CD4-positive, alpha-beta T cell treated with Interleukin-12 subunit alpha and Interleukin-12 subunit beta, for 1 hour (primary cell): ENCODE results near the gene HIF1A.
"Not testable (repeated sequence)": the region's sequence is repeated elsewhere in the genome, so short reads cannot be mapped to it uniquely, and the experiment has no call there.

ENCODE experiments used
- DNase-seq: peaks from one replicate; pipeline ENCODE4 v3.0.0-alpha.2; 2020

The HIF1A gene

GRCh38 chr14:61694830-61695694 is at the start of gene HIF1A:
TSS of gene HIF1A (plus strand) at chr14:61695513. CDS start at chr14:61695805, 292 bp downstream.
- DNase-seq, result peak; percentile 97

DNA sequence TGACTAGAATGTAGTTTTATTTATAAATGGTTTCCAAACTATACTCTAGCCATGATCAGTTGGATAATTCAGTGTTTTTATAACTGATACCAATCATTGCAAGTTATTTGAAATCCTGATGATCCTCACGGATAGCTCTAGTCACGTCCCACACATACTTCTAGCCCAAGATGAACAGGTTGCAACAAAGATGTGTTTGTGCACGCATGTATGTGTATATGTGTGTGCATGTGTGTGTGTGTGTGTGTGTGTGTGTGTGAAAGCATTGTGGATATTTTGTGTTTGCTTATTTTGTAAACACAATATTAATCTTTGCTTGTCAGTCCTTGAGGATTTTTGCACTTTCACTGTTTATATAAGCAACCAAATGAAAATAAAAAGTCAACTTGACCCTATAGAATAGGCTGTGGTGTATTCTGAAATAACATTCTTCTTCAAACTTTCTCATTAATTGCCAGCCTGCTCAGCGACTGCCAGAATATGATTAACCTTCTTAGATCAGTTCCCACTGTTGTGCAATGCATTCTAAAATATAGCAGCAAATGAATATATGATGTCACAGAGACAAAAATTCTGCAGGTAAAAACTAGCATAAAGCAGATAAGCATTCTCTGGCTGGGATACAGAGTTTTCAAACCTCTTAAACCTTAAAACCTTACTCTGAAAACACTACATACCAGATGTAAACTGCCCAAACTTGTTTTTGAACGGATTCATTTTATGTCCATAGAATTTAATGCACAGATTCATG is 48.8 kb upstream of the HIF1A start:
- DNase-seq, result no peak

GRCh38 chr14:61647704-61648103 is 47.6 kb upstream of the HIF1A start:
- no peak for DNase-seq

DNA sequence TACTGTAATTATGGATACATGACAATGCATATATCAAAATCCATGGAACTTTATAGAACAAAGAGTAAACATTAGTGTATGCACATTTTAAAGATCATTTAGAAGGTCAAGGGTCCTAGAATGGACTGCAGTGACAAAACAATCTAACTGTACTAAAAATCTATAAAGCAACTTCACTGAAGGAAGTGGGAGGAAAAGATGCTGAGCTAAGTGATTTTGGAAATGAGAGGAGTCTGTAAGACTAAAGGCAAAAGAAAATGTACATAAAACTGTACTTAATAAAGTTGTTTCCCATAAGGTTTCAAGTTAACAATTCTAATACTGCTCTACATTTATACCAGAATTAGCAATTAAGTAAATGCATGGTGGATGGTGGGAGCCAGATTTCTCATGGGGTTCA is 46.9 kb upstream of the HIF1A start:
- no peak for DNase-seq

DNA sequence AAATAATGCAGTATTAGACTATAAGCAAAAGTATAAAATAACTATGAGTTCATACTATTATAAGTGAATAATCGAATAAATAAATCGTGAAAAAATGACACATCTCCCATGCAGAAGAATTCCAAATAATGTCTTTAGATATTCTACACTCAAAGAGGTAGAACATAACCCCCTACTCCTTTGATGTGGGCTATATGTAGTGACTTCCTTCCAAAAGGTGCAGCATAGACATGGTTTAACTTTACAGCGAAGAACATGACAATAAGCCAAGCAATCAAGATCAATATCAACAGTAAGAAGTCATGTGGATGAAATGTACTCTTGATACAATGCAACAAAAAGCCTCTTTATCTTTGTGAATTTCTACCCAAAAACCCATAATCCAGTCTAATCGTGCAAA is 46.0 kb upstream of the HIF1A start:
- DNase-seq, result peak; percentile 39

- DNase-seq, result no peak
These were observed 44.0 kb upstream of the HIF1A start for GRCh38 chr14:61651355-61651754.

GRCh38 chr14:61652526-61653262 is 42.6 kb upstream of the HIF1A start:
- DNase-seq, result no peak

DNA sequence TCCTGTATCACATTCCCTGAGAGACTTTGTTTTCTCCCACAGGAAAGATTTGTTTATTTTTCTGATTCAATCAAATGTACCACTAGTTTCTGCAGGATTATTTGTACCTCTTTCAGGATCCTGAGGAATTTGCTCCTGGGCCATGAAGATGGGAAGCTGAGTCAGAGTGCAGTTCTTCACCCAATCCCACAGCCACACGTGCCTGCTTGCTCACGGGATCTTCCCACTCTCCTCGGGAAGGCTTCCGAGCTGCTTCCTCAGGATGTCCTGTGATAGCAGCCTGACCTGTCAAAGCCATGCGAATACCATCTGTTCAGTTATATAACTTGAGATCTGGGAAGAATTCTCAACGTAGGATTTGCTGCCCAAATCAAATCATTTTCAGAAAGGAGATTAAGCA is 41.8 kb upstream of the HIF1A start:
- DNase-seq, result no peak

- DNase-seq, result no peak
These were observed 41.3 kb upstream of the HIF1A start for GRCh38 chr14:61654026-61654425.

GRCh38 chr14:61655777-61656176 is 39.5 kb upstream of the HIF1A start:
- DNase-seq, result no peak

DNA sequence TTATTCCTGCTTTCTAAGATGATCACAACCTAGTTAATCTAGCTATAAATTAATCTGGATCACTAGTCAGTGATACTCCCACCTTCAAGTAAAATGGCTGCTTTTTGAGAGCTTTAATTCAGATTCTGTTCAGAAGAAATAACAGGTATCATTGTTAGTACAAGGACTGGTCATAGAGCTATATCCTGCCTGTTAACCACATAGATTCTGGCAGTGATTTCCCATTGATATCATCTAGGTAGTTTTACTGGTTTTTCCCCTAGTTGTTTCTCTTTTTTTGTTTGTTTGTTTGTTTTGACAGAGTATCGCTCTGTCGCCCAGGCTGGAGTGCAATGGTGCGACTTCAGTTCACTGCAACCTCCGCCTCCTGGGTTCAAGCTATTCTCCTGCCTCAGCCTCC is 39.0 kb upstream of the HIF1A start:
- DNase-seq, result no peak

GRCh38 chr14:61658111-61658510 is 37.2 kb upstream of the HIF1A start:
- not testable (repeated sequence) for DNase-seq

DNA sequence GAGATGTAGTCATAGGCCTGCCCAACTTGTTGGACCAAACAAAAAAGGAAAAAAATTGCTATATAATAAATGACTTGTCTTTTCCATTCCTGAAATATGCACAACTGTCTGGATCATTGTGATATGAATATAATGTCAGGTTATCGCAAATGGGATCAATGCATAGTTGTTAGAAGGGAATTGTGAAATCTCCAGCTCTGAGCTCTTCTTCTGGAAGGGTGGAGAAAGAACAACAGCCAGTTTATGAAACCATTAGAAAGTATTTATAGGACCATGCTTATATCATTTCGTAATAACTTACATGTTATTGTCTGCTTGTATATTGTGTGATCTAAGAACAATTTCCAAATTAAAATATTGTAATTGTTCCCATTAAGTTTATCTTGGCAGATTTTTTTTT is 35.7 kb upstream of the HIF1A start:
- no peak for DNase-seq

- DNase-seq, result no peak
These were observed 33.6 kb upstream of the HIF1A start for GRCh38 chr14:61661471-61662400.

DNA sequence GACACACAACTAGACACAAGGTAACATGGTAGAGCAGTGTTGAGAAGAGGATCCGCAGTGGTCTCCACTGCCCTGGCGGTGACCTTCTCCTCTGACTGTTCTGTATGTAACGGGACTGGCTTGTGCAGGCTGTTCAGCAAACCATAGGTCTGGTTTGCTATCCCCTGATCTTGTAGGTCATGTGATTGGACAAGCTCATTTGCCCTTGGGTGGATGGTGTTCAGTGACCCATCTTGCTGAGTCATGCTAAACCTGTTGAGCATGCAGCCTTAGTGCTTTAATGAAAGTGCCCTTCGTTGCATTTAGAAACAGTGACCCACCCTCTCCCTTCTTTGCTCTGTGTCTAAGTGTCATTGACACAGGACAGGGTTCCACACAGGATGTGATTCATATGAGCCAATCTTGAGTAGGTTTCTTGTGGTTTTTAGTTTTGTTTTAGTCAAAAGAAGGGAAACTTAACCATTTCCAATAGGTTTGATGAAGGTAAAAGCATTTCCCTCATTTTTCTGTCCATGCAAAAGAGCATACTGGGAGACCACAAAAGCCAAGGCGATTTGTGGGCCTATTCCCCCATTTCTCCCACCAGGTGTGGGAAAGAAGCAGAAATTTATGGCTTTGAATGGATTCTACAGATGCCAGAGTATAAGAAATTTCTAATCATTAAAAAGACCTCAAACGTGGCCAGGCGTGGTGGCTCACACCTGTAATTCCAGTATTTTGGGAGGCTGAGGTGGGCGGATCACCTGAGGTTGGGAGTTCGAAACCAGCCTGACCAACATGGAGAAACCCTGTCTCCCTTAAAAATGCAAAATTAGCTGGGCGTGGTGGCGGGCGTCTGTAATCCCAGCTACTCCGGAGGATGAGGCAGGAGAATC is 32.6 kb upstream of the HIF1A start:
- peak; percentile 80 for DNase-seq

GRCh38 chr14:61663312-61663979 is 31.9 kb upstream of the HIF1A start:
- DNase-seq, result peak; percentile 27

- DNase-seq, result no peak
These were observed 27.0 kb upstream of the HIF1A start for GRCh38 chr14:61668282-61668681.

DNA sequence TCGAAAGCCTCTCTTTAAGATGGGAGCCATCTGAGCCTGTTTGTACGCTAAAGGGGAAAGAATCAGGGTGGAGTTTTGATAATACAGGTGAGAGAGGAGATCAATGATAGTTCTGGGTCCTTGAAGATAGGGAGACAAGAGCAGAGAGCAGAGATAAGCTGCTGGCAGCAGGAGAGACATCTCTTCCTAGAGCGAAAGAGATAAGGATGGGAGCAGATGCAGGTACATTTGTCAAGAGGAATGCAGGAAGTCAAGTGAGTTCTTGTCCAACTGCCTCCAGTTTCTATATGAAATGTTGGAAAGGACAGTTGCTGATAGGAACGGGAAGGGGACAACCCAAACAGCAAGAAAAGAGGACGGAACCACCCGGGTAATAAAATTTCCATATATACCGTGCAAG is 24.7 kb upstream of the HIF1A start:
- DNase-seq, result no peak

GRCh38 chr14:61671082-61671481 is 24.2 kb upstream of the HIF1A start:
- DNase-seq, result peak; percentile 75

- no peak for DNase-seq
These were observed 22.5 kb upstream of the HIF1A start for GRCh38 chr14:61672796-61673195.

GRCh38 chr14:61673305-61673704 is 22.0 kb upstream of the HIF1A start:
- no peak for DNase-seq
